Neural progenitor cell (in vitro differentiated cells): ENCODE measurements around the gene UPK3BL1.
"Not testable (repeated sequence)": the region's sequence is repeated elsewhere in the genome, so short reads cannot be mapped to it uniquely, and the experiment has no call there.

Experiments used
- CTCF ChIP-seq: fragments of 200-600 bp; sonication (generic); IDR thresholded peaks from 2 replicates; pipeline ENCODE4 v1.5.1; 2017; ENCODE audit warnings: antibody characterized with exemption, mild to moderate bottlenecking
- EZH2phosphoT487 ChIP-seq: fragments of 200-600 bp; sonication (generic); IDR thresholded peaks from 2 replicates; pipeline ENCODE4 v1.6.1; 2017; ENCODE audit warnings: antibody characterized with exemption

DNA sequence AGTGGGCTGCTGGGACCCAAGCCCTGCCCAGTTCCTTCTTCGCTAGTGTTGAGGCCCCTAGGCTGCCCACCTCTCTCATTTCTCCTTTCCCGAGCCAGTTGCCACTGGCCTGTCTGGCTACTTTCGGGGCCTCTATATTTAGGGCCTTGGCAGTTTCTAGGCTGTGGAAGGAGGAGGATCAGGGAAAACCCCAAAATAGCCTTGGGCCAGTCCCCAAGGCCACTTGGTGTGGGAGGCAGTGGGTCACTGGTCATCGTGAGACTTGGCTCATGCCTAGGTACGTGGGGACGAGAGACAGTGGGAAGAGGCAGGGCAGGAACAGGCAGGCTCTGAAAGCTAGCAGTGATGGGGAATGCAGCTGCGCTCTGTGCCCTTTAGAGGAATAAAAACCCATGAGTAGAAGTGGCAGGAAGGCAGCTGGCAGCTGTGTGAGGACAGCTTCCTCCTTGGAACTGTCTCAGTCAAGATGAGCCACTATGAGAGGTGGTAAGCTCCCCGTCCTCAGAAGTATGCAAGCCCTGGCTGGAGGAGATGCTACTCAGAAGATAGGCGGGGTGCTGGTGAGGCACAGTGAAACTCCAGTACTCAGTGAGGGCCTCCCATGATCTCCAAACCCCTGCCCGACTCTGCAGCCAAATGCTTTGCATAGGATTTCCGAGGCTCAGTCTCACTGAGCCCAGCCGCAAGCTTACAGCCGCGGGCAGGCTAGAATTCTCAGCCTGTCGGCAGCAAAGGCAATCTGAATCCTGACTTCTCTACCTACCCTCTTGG, 28.8 kb downstream of the UPK3BL1 start:
- not testable (repeated sequence) for TF ChIP-seq CTCF, EZH2phosphoT487
